Tibial artery (tissue), 4 donors: Measurements from ENCODE around the gene GOLM1.

Source experiments
- DNase-seq, 2 donors: peaks; one replicate each; pipeline ENCODE4 v3.0.0-alpha.2; 2019
- H3K27ac ChIP-seq, 2 donors: fragments of 200-600 bp; sonication (generic) in 1 of 2; 1 replicate in 1 of 2; 2 replicates in 1 of 2; pipeline ENCODE4 v1.5.1; 2018 to 2019; ENCODE audit warnings: mild to moderate bottlenecking in 1 of 2
- H3K27me3 ChIP-seq, 2 donors: fragments of 200-600 bp; sonication (generic) in 1 of 2; one replicate each; pipeline versions ENCODE4 v1.5.1 to v1.6.0; 2016 to 2019
- H3K36me3 ChIP-seq, 3 donors: fragments of 200-600 bp; sonication (generic) in 2 of 3; one replicate each; pipeline ENCODE4 v1.5.1; 2016 to 2019; ENCODE audit warnings: mild to moderate bottlenecking in 2 of 3
- H3K4me1 ChIP-seq, 4 donors: fragments of 200-600 bp; sonication (generic) in 2 of 4; 1 replicate in 3 of 4; 2 replicates in 1 of 4; pipeline ENCODE4 v1.5.1; 2016 to 2019
- H3K4me3 ChIP-seq, 2 donors: fragments of 200-600 bp; sonication (generic) in 1 of 2; 1 replicate in 1 of 2; 2 replicates in 1 of 2; pipeline ENCODE4 v1.5.1; 2018 to 2019; ENCODE audit warnings: mild to moderate bottlenecking in 2 of 2
- H3K9me3 ChIP-seq, 3 donors: fragments of 200-600 bp; sonication (generic) in 1 of 3; one replicate each; pipeline ENCODE4 v1.5.1; 2016 to 2019
- CTCF ChIP-seq, 2 experiments: fragments of 200-600 bp in 1 of 2; fragments of 450-650 bp in 1 of 2; IDR thresholded peaks; one replicate each; pipeline ENCODE4 v1.5.1; 2017 to 2019; ENCODE audit warnings: antibody characterized with exemption in 2 of 2, mild to moderate bottlenecking in 1 of 2, moderate library complexity in 1 of 2
- intact Hi-C: fragments of 100-400 bp; cut with DNase I; formaldehyde crosslinking; loops from one replicate; pipeline ENCODE4 v1.15.0; 2023; ENCODE audit warnings: low total_unique reads

Gene GOLM1

GRCh38 chr9:86073839-86074238 is 25.5 kb downstream of the GOLM1 start:
- intact Hi-C loops = no loop called here
- Histone ChIP-seq H3K4me3 (no peak overlapping the region), H3K4me1 (no peaks in the 10 kb centered on the region), H3K27ac (no peak overlapping the region), H3K9me3 (no peaks in the 10 kb centered on the region), H3K36me3 (peaks cover 0 to 21% (median 0%) of the 10 kb centered on the region in 3 donors), H3K27me3 (no peaks in the 10 kb centered on the region)
- DNase-seq = no peak
- TF ChIP-seq CTCF (IDR thresholded peaks at IDR 0.05) = no peak

DNA sequence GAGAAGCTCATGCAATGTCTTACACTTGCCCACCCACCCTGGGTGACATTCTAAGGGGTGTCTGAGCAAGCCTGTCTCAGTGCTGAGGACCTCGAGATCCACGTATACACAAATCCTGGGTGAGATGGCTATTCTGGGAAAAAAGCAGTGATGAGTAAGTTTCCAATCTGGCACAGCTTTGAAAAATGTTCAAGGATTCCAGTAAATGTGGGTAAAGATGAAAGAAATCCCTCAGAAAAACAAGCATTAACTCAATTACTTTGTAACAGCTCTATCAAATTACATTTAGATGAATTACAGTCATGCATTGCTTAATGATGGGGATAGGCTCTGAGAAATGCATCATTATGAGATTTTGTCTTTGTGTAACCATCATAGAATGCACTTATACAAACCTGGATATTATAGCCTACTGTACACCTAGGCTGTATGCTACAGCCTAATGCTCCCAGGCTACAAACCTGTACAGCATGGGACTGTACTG is 26.9 kb downstream of the GOLM1 start:
- Histone ChIP-seq H3K27ac (no peak overlapping the region), H3K4me1 (no peaks in the 10 kb centered on the region), H3K36me3 (peaks cover 0 to 11% (median 0%) of the 10 kb centered on the region in 3 donors), H3K9me3 (no peaks in the 10 kb centered on the region), H3K27me3 (no peaks in the 10 kb centered on the region), H3K4me3 (no peak overlapping the region)
- TF ChIP-seq CTCF (IDR thresholded peaks at IDR 0.05) = no peak
- DNase-seq = no peak
- intact Hi-C loops = no loop called here

GRCh38 chr9:86069206-86069869 is 30.0 kb downstream of the GOLM1 start:
- H3K4me1 ChIP-seq = no peaks in the 10 kb centered on the region
- intact Hi-C loops = no loop called here
- H3K27me3 ChIP-seq = no peaks in the 10 kb centered on the region
- no peak for DNase-seq
- no peak overlapping the region for H3K4me3 ChIP-seq
- peaks cover 0 to 6% (median 0%) of the 10 kb centered on the region in 3 donors for H3K36me3 ChIP-seq
- H3K9me3 ChIP-seq = no peaks in the 10 kb centered on the region
- no peak for TF ChIP-seq CTCF (IDR thresholded peaks at IDR 0.05)
- H3K27ac ChIP-seq = no peak overlapping the region

DNA sequence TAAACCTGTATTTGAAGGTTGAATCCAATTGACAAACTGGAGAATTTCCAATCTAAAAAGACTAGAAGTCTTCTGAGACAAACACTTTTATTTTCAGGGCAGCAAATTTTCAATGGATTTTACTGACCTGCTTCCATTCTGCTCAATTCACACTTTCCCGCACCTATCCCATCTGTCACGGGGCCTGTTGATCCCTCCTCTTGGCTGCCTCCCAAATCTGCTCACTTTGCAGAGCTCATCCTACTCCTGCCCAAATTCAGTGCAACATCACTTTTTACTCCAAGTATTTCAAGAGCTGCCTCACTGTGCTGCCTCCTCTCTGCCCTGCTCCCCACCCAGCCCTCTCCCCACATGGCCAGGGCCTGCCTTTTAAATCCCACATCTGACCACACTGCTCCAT is 35.1 kb downstream of the GOLM1 start:
- H3K36me3 ChIP-seq = no peaks in the 10 kb centered on the region
- intact Hi-C loops = no loop called here
- no peak for TF ChIP-seq CTCF (IDR thresholded peaks at IDR 0.05)
- no peak overlapping the region for H3K27ac ChIP-seq
- H3K27me3 ChIP-seq = no peaks in the 10 kb centered on the region
- DNase-seq = no peak
- no peaks in the 10 kb centered on the region for H3K9me3 ChIP-seq
- H3K4me1 ChIP-seq = no peaks in the 10 kb centered on the region
- no peak overlapping the region for H3K4me3 ChIP-seq

GRCh38 chr9:86062845-86063693 is 36.3 kb downstream of the GOLM1 start:
- Histone ChIP-seq H3K36me3 (no peaks in the 10 kb centered on the region), H3K27ac (no peak overlapping the region), H3K4me1 (no peaks in the 10 kb centered on the region), H3K9me3 (no peaks in the 10 kb centered on the region), H3K27me3 (no peaks in the 10 kb centered on the region), H3K4me3 (no peak overlapping the region)
- TF ChIP-seq CTCF (IDR thresholded peaks at IDR 0.05) = no peak
- no peak for DNase-seq
- intact Hi-C loops = no loop called here
